Measurements from ENCODE around the gene INPP4B.

Gene INPP4B

GRCh38 chr4:142846108-142846728 lies at the start of gene INPP4B:
Gene INPP4B, minus strand, starts transcription at chr4:142846301.
- no peak for DNase-seq (ENCODE audit: low spot score)

GRCh38 chr4:142893012-142893411 lies 46.9 kb upstream of the INPP4B start:
- DNase-seq (ENCODE audit: low spot score): no peak

- no peak for DNase-seq (ENCODE audit: low spot score)
Measured at GRCh38 chr4:142886566-142886965, 40.5 kb upstream of the INPP4B start.

- DNase-seq (ENCODE audit: low spot score): no peak
Measured at GRCh38 chr4:142883040-142883832, 37.1 kb upstream of the INPP4B start.

- DNase-seq (ENCODE audit: low spot score): no peak
Measured at GRCh38 chr4:142882159-142882558, 36.1 kb upstream of the INPP4B start.

GRCh38 chr4:142881331-142881730 lies 35.2 kb upstream of the INPP4B start:
- no peak for DNase-seq (ENCODE audit: low spot score)

- no peak for DNase-seq (ENCODE audit: low spot score)
Measured at GRCh38 chr4:142875117-142875516, 29.0 kb upstream of the INPP4B start.

- no peak for DNase-seq (ENCODE audit: low spot score)
Measured at GRCh38 chr4:142874684-142875083, 28.6 kb upstream of the INPP4B start.

GRCh38 chr4:142866685-142867084 lies 20.6 kb upstream of the INPP4B start:
- no peak for DNase-seq (ENCODE audit: low spot score)

GRCh38 chr4:142861351-142861750 lies 15.2 kb upstream of the INPP4B start:
- no peak for DNase-seq (ENCODE audit: low spot score)

GRCh38 chr4:142858965-142859364 lies 12.9 kb upstream of the INPP4B start:
- DNase-seq (ENCODE audit: low spot score): no peak

GRCh38 chr4:142858446-142858845 lies 12.3 kb upstream of the INPP4B start:
- no peak for DNase-seq (ENCODE audit: low spot score)

GRCh38 chr4:142856576-142856975 lies 10.5 kb upstream of the INPP4B start:
- no peak for DNase-seq (ENCODE audit: low spot score)

- DNase-seq (ENCODE audit: low spot score): no peak
Measured at GRCh38 chr4:142850478-142850877, 4.4 kb upstream of the INPP4B start.

- DNase-seq (ENCODE audit: low spot score): no peak
Measured at GRCh38 chr4:142846729-142847596, 862 bp upstream of the INPP4B start.

- DNase-seq (ENCODE audit: low spot score): no peak
Measured at GRCh38 chr4:142845293-142846107, 601 bp downstream of the INPP4B start.

- DNase-seq (ENCODE audit: low spot score): no peak
Measured at GRCh38 chr4:142844782-142845181, 1.3 kb downstream of the INPP4B start.

GRCh38 chr4:142840516-142841123 lies 5.5 kb downstream of the INPP4B start:
- DNase-seq (ENCODE audit: low spot score): peak; percentile 34

- no peak for DNase-seq (ENCODE audit: low spot score)
Measured at GRCh38 chr4:142838778-142839177, 7.3 kb downstream of the INPP4B start.

- DNase-seq (ENCODE audit: low spot score): no peak
Measured at GRCh38 chr4:142832022-142832421, 14.1 kb downstream of the INPP4B start.

GRCh38 chr4:142826503-142827241 lies 19.4 kb downstream of the INPP4B start:
- no peak for DNase-seq (ENCODE audit: low spot score)

Measured in COLO829 (cell line).